Urinary bladder (tissue), 4 donors: ENCODE measurements around the gene SNX2. TPM values are rescaled to one million over a fixed set of nuclear protein-coding genes. Genes with fewer than 3 reads are reported as not detected.
"Not testable (repeated sequence)": the region's sequence is repeated elsewhere in the genome, so short reads cannot be mapped to it uniquely, and the experiment has no call there.

ENCODE experiments used
- DNase-seq: peaks from one replicate; pipeline ENCODE4 v3.0.0-alpha.2; 2015; ENCODE audit errors: extremely low spot score
- H3K27ac ChIP-seq: one replicate; pipeline ENCODE4 v1.5.1; 2013; ENCODE audit warnings: low read depth, mild to moderate bottlenecking, moderate library complexity
- H3K36me3 ChIP-seq: one replicate; pipeline ENCODE4 v1.6.1; 2013; ENCODE audit warnings: mild to moderate bottlenecking, moderate library complexity; ENCODE audit not compliant: insufficient read depth
- H3K4me1 ChIP-seq: one replicate; pipeline ENCODE4 v1.6.1; 2013; ENCODE audit warnings: mild to moderate bottlenecking, moderate library complexity; ENCODE audit not compliant: insufficient read depth
- H3K4me3 ChIP-seq: one replicate; pipeline ENCODE4 v1.5.1; 2013; ENCODE audit warnings: low read depth, low read length
- WGBS: extraction: QIAGEN DNeasy Blood & Tissue Kit; methylation state at CpG from one replicate; pipeline ENCODE4 v1.1.7; 2013; 5-methylcytosine and 5-hydroxymethylcytosine counted together
- polyA plus RNA-seq: library from polyadenylated mRNA; stranded (reverse); fragments of 200-250 nt; gene quantifications from one replicate; pipeline ENCODE4 v1.2.3, GENCODE V29; 2013
- total RNA-seq: library from RNA; depleted of rRNA; stranded (reverse); fragments of >200 nt; gene quantifications from one replicate; pipeline ENCODE4 v1.2.3, GENCODE V29; 2014
- donor health status: healthy with polysubstance abuse.
- donor health status: healthy.

The SNX2 gene
- total and polyA plus RNA-seq, 2 donors = 62.7 to 124 TPM

GRCh38 chr5:122836947-122837346 lies 62.1 kb downstream of the SNX2 start:
- no peaks in the 10 kb centered on the region for H3K4me1 ChIP-seq
- no peak overlapping the region for H3K4me3 ChIP-seq
- H3K27ac ChIP-seq = no peak overlapping the region
- WGBS = 91% methylated on average over 3 of the region's 3 CpGs
- no peak for DNase-seq
- no peaks in the 10 kb centered on the region for H3K36me3 ChIP-seq

GRCh38 chr5:122839731-122840130 lies 64.9 kb downstream of the SNX2 start:
- H3K27ac ChIP-seq = no peak overlapping the region
- no peak overlapping the region for H3K4me3 ChIP-seq
- 95% methylated on average over 4 of the region's 4 CpGs for WGBS
- no peaks in the 10 kb centered on the region for H3K4me1 ChIP-seq
- DNase-seq = no peak
- H3K36me3 ChIP-seq = no peaks in the 10 kb centered on the region

- no peak overlapping the region for H3K27ac ChIP-seq
- WGBS = 94% methylated on average over 6 of the region's 6 CpGs
These were observed 67.2 kb downstream of the SNX2 start for GRCh38 chr5:122842016-122842580.

GRCh38 chr5:122844136-122844909 lies 69.4 kb downstream of the SNX2 start:
- 41% methylated on average over 22 of the region's 22 CpGs for WGBS
- no peaks in the 10 kb centered on the region for H3K4me1 ChIP-seq
- no peak for DNase-seq

More at GRCh38 chr5:122842016-122842580, 67.2 kb downstream of the SNX2 start:
- H3K4me3 ChIP-seq = no peak overlapping the region
- DNase-seq = no peak
- no peaks in the 10 kb centered on the region for H3K4me1 ChIP-seq
- no peaks in the 10 kb centered on the region for H3K36me3 ChIP-seq

GRCh38 chr5:122844910-122845228 lies 70.0 kb downstream of the SNX2 start:
- peak overlapping the region; percentile 91 for H3K4me3 ChIP-seq
- WGBS = under 1% methylated on average over 16 of the region's 16 CpGs
- H3K27ac ChIP-seq = peak overlapping the region; percentile 80
- DNase-seq = no peak
- no peaks in the 10 kb centered on the region for H3K36me3 ChIP-seq
- no peaks in the 10 kb centered on the region for H3K4me1 ChIP-seq

More at GRCh38 chr5:122844136-122844909, 69.4 kb downstream of the SNX2 start:
- H3K27ac ChIP-seq = no peak overlapping the region
- peak overlapping the region; percentile 91 for H3K4me3 ChIP-seq
- no peaks in the 10 kb centered on the region for H3K36me3 ChIP-seq

GRCh38 chr5:122845229-122846050 lies 70.6 kb downstream of the SNX2 start, which contains the start of gene SNX24:
TSS of gene SNX24 (plus strand) at chr5:122845613. CDS start at chr5:122845634, 21 bp downstream.
- peak; percentile 41 for DNase-seq
- WGBS = under 1% methylated on average over 92 of the region's 92 CpGs
- H3K36me3 ChIP-seq = no peaks in the 10 kb centered on the region
- H3K4me3 ChIP-seq = peak within 1 kb of the TSS; percentile 91
- peak within 1 kb of the TSS; percentile 80 for H3K27ac ChIP-seq
- H3K4me1 ChIP-seq = no peaks in the 10 kb centered on the region

GRCh38 chr5:122846051-122846550 lies 71.2 kb downstream of the SNX2 start:
- Histone ChIP-seq H3K36me3 (no peaks in the 10 kb centered on the region), H3K27ac (peak overlapping the region; percentile 80), H3K4me1 (no peaks in the 10 kb centered on the region), H3K4me3 (peak overlapping the region; percentile 91)
- DNase-seq = no peak
- WGBS = 4% methylated on average over 6 of the region's 6 CpGs

GRCh38 chr5:122847687-122848081 lies 72.8 kb downstream of the SNX2 start:
- WGBS = 90% methylated on average over 2 of the region's 2 CpGs
- Histone ChIP-seq H3K4me3 (no peak overlapping the region), H3K4me1 (no peaks in the 10 kb centered on the region), H3K27ac (no peak overlapping the region), H3K36me3 (no peaks in the 10 kb centered on the region)
- no peak for DNase-seq

GRCh38 chr5:122849771-122850170 lies 74.9 kb downstream of the SNX2 start:
- H3K27ac ChIP-seq = no peak overlapping the region
- DNase-seq = no peak

GRCh38 chr5:122857538-122857937 lies 82.7 kb downstream of the SNX2 start:
- WGBS = 97% methylated on average over 8 of the region's 8 CpGs
- not testable (repeated sequence) for H3K27ac ChIP-seq, DNase-seq, H3K36me3 ChIP-seq, H3K4me3 ChIP-seq, H3K4me1 ChIP-seq

More at GRCh38 chr5:122849771-122850170, 74.9 kb downstream of the SNX2 start:
- Histone ChIP-seq H3K4me1 (no peaks in the 10 kb centered on the region), H3K36me3 (no peaks in the 10 kb centered on the region), H3K4me3 (no peak overlapping the region)
- 83% methylated on average over 1 of the region's 1 CpG for WGBS

GRCh38 chr5:122858451-122858850 lies 83.6 kb downstream of the SNX2 start:
- Histone ChIP-seq H3K27ac (no peak overlapping the region), H3K4me1 (no peaks in the 10 kb centered on the region), H3K36me3 (no peaks in the 10 kb centered on the region), H3K4me3 (no peak overlapping the region)
- DNase-seq = no peak
- 57% methylated on average over 1 of the region's 1 CpG for WGBS

- no peaks in the 10 kb centered on the region for H3K4me1 ChIP-seq
- DNase-seq = no peak
- 68% methylated on average over 2 of the region's 2 CpGs for WGBS
These were observed 88.4 kb downstream of the SNX2 start for GRCh38 chr5:122863240-122863639.

GRCh38 chr5:122863721-122864120 lies 88.8 kb downstream of the SNX2 start:
- DNase-seq = no peak
- Histone ChIP-seq H3K4me1 (no peaks in the 10 kb centered on the region), H3K36me3 (no peaks in the 10 kb centered on the region), H3K27ac (no peak overlapping the region), H3K4me3 (no peak overlapping the region)
- 97% methylated on average over 4 of the region's 4 CpGs for WGBS

More at GRCh38 chr5:122863240-122863639, 88.4 kb downstream of the SNX2 start:
- Histone ChIP-seq H3K27ac (no peak overlapping the region), H3K4me3 (no peak overlapping the region), H3K36me3 (no peaks in the 10 kb centered on the region)
